Astrocyte of the spinal cord (primary cell): ENCODE results near the gene SLC49A3.

Source experiments
- DNase-seq: peaks from one replicate; pipeline ENCODE4 v3.0.0; 2011; ENCODE audit warnings: low read depth, low spot score
- H3K4me3 ChIP-seq: 2 replicates; pipeline ENCODE4 v1.5.1; 2011; ENCODE audit warnings: low read depth, mild to moderate bottlenecking, low read length, moderate library complexity
- CTCF ChIP-seq: IDR thresholded peaks from 2 replicates; pipeline ENCODE4 v1.5.1; 2012; ENCODE audit warnings: low read depth, mild to moderate bottlenecking, low read length, inconsistent platforms
- in situ Hi-C: cut with HindIII; loops from 2 replicates; pipeline ENCODE4 v1.10.0; 2017; ENCODE audit warnings: low sequenced_read_pairs

Gene SLC49A3

GRCh38 chr4:661231-661630 is 27.7 kb downstream of the SLC49A3 start:
- TF ChIP-seq CTCF = no peak
- no peak for DNase-seq
- H3K4me3 ChIP-seq = no peak overlapping the region
- in situ Hi-C loops = no loop called here

DNA sequence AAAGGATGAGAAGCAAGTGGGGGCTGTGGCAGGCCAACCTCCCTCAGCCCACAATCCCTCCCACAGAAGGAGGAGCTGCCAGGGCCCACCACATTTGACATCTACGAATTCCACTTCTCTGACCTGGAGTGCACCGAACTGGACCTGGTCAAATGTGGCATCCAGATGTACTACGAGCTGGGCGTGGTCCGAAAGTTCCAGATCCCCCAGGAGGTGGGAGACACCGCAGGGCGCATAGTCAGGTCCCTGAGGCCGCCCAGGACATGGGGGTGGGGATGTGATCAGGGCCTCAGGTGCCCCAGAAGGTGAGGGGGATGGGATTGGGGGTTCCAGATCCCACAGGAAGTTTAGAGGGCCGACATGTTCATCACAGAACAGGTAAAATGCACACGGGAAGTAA is 28.6 kb downstream of the SLC49A3 start:
- no peak overlapping the region for H3K4me3 ChIP-seq
- in situ Hi-C loops = no loop called here
- DNase-seq = no peak
- no peak for TF ChIP-seq CTCF

DNA sequence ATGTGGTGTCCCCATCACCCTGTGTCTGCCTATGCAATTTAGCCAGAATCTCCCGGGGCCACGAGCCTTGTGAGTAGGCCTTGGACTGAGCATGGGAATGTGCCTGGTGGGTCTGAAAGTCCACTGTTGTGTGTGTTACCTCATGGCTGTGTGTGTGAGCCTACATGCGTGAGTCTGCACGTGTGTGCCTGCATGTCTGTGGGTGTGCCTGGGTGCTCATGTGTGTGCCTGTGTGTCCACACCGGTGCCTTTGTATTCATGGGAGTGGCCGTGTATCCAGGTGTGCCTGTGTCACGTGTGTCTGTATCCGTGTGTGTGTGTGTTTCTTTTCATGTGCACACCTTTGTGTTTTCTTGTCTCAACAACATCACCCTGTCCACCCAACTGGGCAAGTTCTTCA is 29.1 kb downstream of the SLC49A3 start:
- no peak for DNase-seq
- no peak overlapping the region for H3K4me3 ChIP-seq
- in situ Hi-C loops = no loop called here
- no peak for TF ChIP-seq CTCF

DNA sequence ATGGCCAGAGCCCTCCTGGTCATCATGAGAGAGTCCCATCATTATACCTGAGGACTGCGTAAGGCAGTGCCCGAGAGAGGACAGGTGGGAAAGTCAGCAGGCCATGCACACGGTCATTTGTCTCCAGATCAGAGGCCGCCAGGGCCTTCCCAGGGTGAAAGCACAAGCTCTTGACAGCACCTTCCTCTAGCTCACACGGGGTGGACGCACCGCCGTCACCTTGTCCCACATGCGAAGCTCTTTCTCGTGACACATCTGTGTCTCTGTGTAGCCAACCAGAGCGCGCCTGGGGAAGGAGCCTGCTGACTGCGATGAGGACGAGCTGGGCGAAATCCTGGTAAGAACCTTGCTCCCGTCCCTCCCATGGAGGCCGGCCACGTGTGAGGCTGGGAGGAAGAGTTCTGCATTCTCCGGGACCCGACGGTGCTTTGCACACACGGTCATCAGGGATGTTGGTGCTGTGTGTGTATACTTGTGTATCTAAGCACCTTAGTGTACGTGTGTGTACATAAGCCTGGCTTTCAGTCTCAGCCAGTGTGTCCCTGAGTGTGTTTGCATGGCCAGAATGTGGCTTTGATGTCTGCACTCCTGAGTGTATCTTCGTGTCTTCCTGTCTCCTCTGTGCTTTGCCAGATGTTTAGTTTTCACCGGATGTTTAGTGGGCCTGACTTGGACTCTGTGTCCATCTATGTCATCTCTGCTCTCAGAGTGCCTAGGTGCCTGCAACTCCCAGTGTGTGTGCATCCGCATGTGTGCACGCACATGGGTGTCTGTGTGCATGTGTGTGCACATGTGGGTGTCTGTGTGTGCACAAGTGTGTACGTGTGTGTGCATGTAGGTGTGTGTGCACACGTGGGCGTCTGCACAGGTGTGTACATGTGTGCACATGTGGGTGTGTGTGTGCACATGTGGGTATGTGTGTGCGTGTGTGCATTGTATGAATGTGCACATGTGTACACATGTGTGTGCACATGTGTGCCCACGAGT is 30.0 kb downstream of the SLC49A3 start:
- no peak for TF ChIP-seq CTCF
- in situ Hi-C loops = no loop called here
- H3K4me3 ChIP-seq = no peak overlapping the region
- DNase-seq = no peak

GRCh38 chr4:657834-658667 is 30.9 kb downstream of the SLC49A3 start:
- in situ Hi-C loops = no loop called here
- TF ChIP-seq CTCF = no peak
- no peak for DNase-seq
- no peak overlapping the region for H3K4me3 ChIP-seq

DNA sequence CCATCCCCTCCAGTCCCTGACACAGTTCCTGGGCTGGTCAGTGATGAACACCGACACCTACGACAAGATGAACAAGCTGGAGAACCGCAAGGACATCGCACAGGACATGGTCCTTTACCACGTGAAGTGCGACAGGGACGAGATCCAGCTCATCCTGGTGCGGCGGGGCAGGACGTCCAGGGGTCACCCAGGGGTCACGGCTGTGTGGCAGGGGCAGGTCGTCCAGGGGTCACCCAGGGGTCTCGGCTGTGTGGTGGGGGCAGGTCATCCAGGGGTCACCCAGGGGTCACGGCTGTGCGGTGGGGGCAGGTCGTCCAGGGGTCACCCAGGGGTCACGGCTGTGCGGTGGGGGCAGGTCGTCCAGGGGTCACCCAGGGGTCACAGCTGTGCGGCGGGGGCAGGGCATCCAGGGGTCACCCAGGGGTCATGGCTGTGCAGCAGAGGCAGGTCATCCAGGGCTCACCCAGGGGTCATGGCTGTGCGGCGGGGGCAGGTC is 31.6 kb downstream of the SLC49A3 start:
- TF ChIP-seq CTCF = no peak
- H3K4me3 ChIP-seq = no peak overlapping the region
- no peak for DNase-seq
- in situ Hi-C loops = no loop called here
